Mesenchymal stem cell (in vitro differentiated cells and primary cell): ENCODE measurements around the gene RDH11.
A peak's percentile ranks its signal among the peaks of the same experiment; 100 is the strongest.

Source experiments
- DNase-seq: peaks from one replicate; pipeline ENCODE4 v3.0.0-alpha.2; 2013
- H2AFZ ChIP-seq: one replicate; pipeline ENCODE4 v1.6.1; 2013; ENCODE audit warnings: low read depth, mild to moderate bottlenecking, control low read depth, inconsistent platforms, low read length, moderate library complexity
- H2AK5ac ChIP-seq: 2 replicates; pipeline ENCODE4 v1.6.1; 2013; ENCODE audit warnings: low read length, moderate library complexity, mild to moderate bottlenecking, inconsistent platforms; ENCODE audit not compliant: severe bottlenecking
- H2BK120ac ChIP-seq: one replicate; pipeline ENCODE4 v1.6.1; 2013; ENCODE audit warnings: low read depth, mild to moderate bottlenecking, inconsistent platforms, low read length, moderate library complexity
- H2BK12ac ChIP-seq, 2 experiments: one replicate each; pipeline ENCODE4 v1.6.1; 2013; ENCODE audit warnings: inconsistent platforms in 2 of 2, low read length in 2 of 2, mild to moderate bottlenecking in 2 of 2, moderate library complexity in 2 of 2, control low read depth in 1 of 2
- H2BK15ac ChIP-seq: one replicate; pipeline ENCODE4 v1.6.1; 2013; ENCODE audit warnings: mild to moderate bottlenecking, low read depth, inconsistent platforms; ENCODE audit not compliant: poor library complexity, severe bottlenecking
- H2BK5ac ChIP-seq: 2 replicates; pipeline ENCODE4 v1.6.1; 2013; ENCODE audit warnings: low read depth, mild to moderate bottlenecking, low read length, control low read depth, inconsistent platforms; ENCODE audit not compliant: poor library complexity, severe bottlenecking
- H3K14ac ChIP-seq, 2 experiments: one replicate each; pipeline ENCODE4 v1.6.1; 2013; ENCODE audit warnings: inconsistent platforms in 2 of 2, low read length in 2 of 2, control low read depth in 1 of 2, mild to moderate bottlenecking in 1 of 2, moderate library complexity in 1 of 2
- H3K18ac ChIP-seq, 2 experiments: one replicate each; pipeline ENCODE4 v1.6.1; 2013; ENCODE audit warnings: inconsistent platforms in 2 of 2, low read length in 2 of 2, control low read depth in 1 of 2, low read depth in 1 of 2, mild to moderate bottlenecking in 1 of 2
- H3K23ac ChIP-seq, 2 experiments: one replicate each; pipeline ENCODE4 v1.6.1; 2013; ENCODE audit warnings: inconsistent platforms in 2 of 2, low read length in 2 of 2, mild to moderate bottlenecking in 2 of 2, moderate library complexity in 2 of 2, control low read depth in 1 of 2
- H3K27ac ChIP-seq: 2 replicates; pipeline ENCODE4 v1.5.1; 2013; ENCODE audit warnings: mild to moderate bottlenecking, moderate library complexity, low read length, control low read depth, inconsistent platforms; ENCODE audit not compliant: poor library complexity, severe bottlenecking
- H3K27me3 ChIP-seq, 2 experiments: 2 replicates each; pipeline versions ENCODE4 v1.6.1 to v1.7.0; 2013; ENCODE audit warnings: low read length in 2 of 2, mild to moderate bottlenecking in 2 of 2, moderate library complexity in 2 of 2, control low read depth in 1 of 2, inconsistent platforms in 1 of 2; ENCODE audit not compliant: control insufficient read depth in 1 of 2, insufficient read depth in 1 of 2
- H3K36me3 ChIP-seq, 2 experiments: 2 replicates each; pipeline versions ENCODE4 v1.6.1 to v1.7.0; 2013; ENCODE audit warnings: low read length in 2 of 2, control low read depth in 1 of 2, inconsistent platforms in 1 of 2, low read depth in 1 of 2, mild to moderate bottlenecking in 1 of 2; ENCODE audit not compliant: insufficient read depth in 2 of 2, control insufficient read depth in 1 of 2
- H3K4ac ChIP-seq, 2 experiments: one replicate each; pipeline ENCODE4 v1.6.1; 2013; ENCODE audit warnings: inconsistent platforms in 2 of 2, low read length in 2 of 2, mild to moderate bottlenecking in 2 of 2, moderate library complexity in 2 of 2, control low read depth in 1 of 2, low read depth in 1 of 2
- H3K4me1 ChIP-seq: 2 replicates; pipeline ENCODE4 v1.6.1; 2013; ENCODE audit warnings: low read depth, low read length, control low read depth; ENCODE audit not compliant: control insufficient read depth, insufficient read depth
- H3K4me2 ChIP-seq: 2 replicates; pipeline ENCODE4 v1.6.1; 2013; ENCODE audit warnings: low read length, mild to moderate bottlenecking, inconsistent platforms; ENCODE audit not compliant: poor library complexity, severe bottlenecking
- H3K4me3 ChIP-seq, 2 experiments: 2 replicates each; pipeline versions ENCODE4 v1.5.1 to v1.7.0; 2013; ENCODE audit warnings: low read length in 2 of 2, mild to moderate bottlenecking in 2 of 2, control low read depth in 1 of 2, low read depth in 1 of 2; ENCODE audit not compliant: insufficient read depth in 1 of 2
- H3K79me1 ChIP-seq: replicated peaks from 2 replicates; pipeline ENCODE4 v1.6.1; 2013; ENCODE audit warnings: mild to moderate bottlenecking, control low read depth, low read length, inconsistent platforms; ENCODE audit not compliant: poor library complexity, severe bottlenecking
- H3K9ac ChIP-seq: 2 replicates; pipeline ENCODE4 v1.7.0; 2013; ENCODE audit warnings: mild to moderate bottlenecking, low read length, moderate library complexity
- H3K9me3 ChIP-seq: 2 replicates; pipeline ENCODE4 v1.7.0; 2013; ENCODE audit warnings: mild to moderate bottlenecking, low read length; ENCODE audit not compliant: control insufficient read depth
- H4K8ac ChIP-seq: one replicate; pipeline ENCODE4 v1.6.1; 2013; ENCODE audit warnings: inconsistent platforms, mild to moderate bottlenecking, low read length, moderate library complexity
- H4K91ac ChIP-seq: one replicate; pipeline ENCODE4 v1.6.1; 2013; ENCODE audit warnings: mild to moderate bottlenecking, low read length, inconsistent platforms
- WGBS: methylation state at CpG from one replicate; pipeline ENCODE4 v1.1.7; 2013; ENCODE audit warnings: mixed read lengths; 5-methylcytosine and 5-hydroxymethylcytosine counted together

Gene RDH11

GRCh38 chr14:67641902-67642749 is 53.4 kb downstream of the RDH11 start:
- H3K79me1 ChIP-seq, result peaks cover 2% of the 10 kb centered on the region
- no peak overlapping the region for H2BK12ac ChIP-seq
- H2BK15ac ChIP-seq, result no peak overlapping the region
- H3K14ac ChIP-seq, result no peak overlapping the region
- H3K9ac ChIP-seq, result no peak overlapping the region
- H2AK5ac ChIP-seq, result no peak overlapping the region
- peaks cover 5 to 20% of the 10 kb centered on the region in 2 experiments for H3K36me3 ChIP-seq
- no peak overlapping the region for H3K27ac ChIP-seq
- no peak overlapping the region for H3K18ac ChIP-seq
- H2BK120ac ChIP-seq, result no peak overlapping the region
- no peak overlapping the region for H3K4ac ChIP-seq
- WGBS, result 100% methylated on average over 2 of the region's 5 CpGs
- H4K91ac ChIP-seq, result no peak overlapping the region
- no peak overlapping the region for H3K23ac ChIP-seq
- DNase-seq, result no peak
- no peak overlapping the region for H2AFZ ChIP-seq
- no peak overlapping the region for H3K4me3 ChIP-seq
- no peaks in the 10 kb centered on the region for H3K9me3 ChIP-seq
- no peak overlapping the region for H3K4me2 ChIP-seq
- no peak overlapping the region for H4K8ac ChIP-seq
- H3K27me3 ChIP-seq, result no peaks in the 10 kb centered on the region
- H3K4me1 ChIP-seq, result no peaks in the 10 kb centered on the region
- no peak overlapping the region for H2BK5ac ChIP-seq

- H2BK15ac ChIP-seq, result no peak overlapping the region
- no peak overlapping the region for H3K27ac ChIP-seq
- peaks cover 2% of the 10 kb centered on the region for H3K79me1 ChIP-seq
- H4K91ac ChIP-seq, result no peak overlapping the region
- H2BK12ac ChIP-seq, result no peak overlapping the region
- peaks cover 5 to 13% of the 10 kb centered on the region in 2 experiments for H3K36me3 ChIP-seq
- H3K23ac ChIP-seq, result no peak overlapping the region
- no peak overlapping the region for H2BK120ac ChIP-seq
- H3K4ac ChIP-seq, result no peak overlapping the region
- no peak overlapping the region for H3K4me3 ChIP-seq
- no peak overlapping the region for H2AFZ ChIP-seq
- H4K8ac ChIP-seq, result no peak overlapping the region
- no peaks in the 10 kb centered on the region for H3K9me3 ChIP-seq
- no peak overlapping the region for H2AK5ac ChIP-seq
- H3K18ac ChIP-seq, result no peak overlapping the region
- no peak overlapping the region for H3K9ac ChIP-seq
- no peaks in the 10 kb centered on the region for H3K27me3 ChIP-seq
- H2BK5ac ChIP-seq, result no peak overlapping the region
- no CpG with 5 or more reads among the region's 1 CpG for WGBS
- no peak for DNase-seq
- H3K14ac ChIP-seq, result no peak overlapping the region
- H3K4me2 ChIP-seq, result no peak overlapping the region
- no peaks in the 10 kb centered on the region for H3K4me1 ChIP-seq
Observed at GRCh38 chr14:67641480-67641879, 54.1 kb downstream of the RDH11 start.

GRCh38 chr14:67638642-67639041 is 56.9 kb downstream of the RDH11 start:
- Histone ChIP-seq H3K18ac (no peak overlapping the region), H3K36me3 (no peaks in the 10 kb centered on the region), H3K9ac (no peak overlapping the region), H3K27ac (no peak overlapping the region), H2BK12ac (no peak overlapping the region), H2AK5ac (no peak overlapping the region), H3K4me2 (no peak overlapping the region), H3K23ac (no peak overlapping the region), H2BK15ac (no peak overlapping the region), H3K9me3 (no peaks in the 10 kb centered on the region), H2BK120ac (no peak overlapping the region), H2BK5ac (no peak overlapping the region), H3K14ac (no peak overlapping the region), H4K91ac (no peak overlapping the region), H2AFZ (no peak overlapping the region), H3K4me1 (no peaks in the 10 kb centered on the region), H4K8ac (no peak overlapping the region), H3K4ac (no peak overlapping the region), H3K4me3 (no peak overlapping the region), H3K27me3 (no peaks in the 10 kb centered on the region), H3K79me1 (peaks cover 2% of the 10 kb centered on the region)
- DNase-seq, result no peak
- 96% methylated on average over 3 of the region's 3 CpGs for WGBS

GRCh38 chr14:67636361-67636919 is 59.1 kb downstream of the RDH11 start:
- Histone ChIP-seq H3K23ac (no peak overlapping the region), H3K27ac (no peak overlapping the region), H2BK15ac (no peak overlapping the region), H4K91ac (no peak overlapping the region), H3K4me2 (no peak overlapping the region), H3K36me3 (no peaks in the 10 kb centered on the region), H2AFZ (no peak overlapping the region), H3K18ac (no peak overlapping the region), H2BK5ac (no peak overlapping the region), H3K4ac (no peak overlapping the region), H3K27me3 (no peaks in the 10 kb centered on the region), H3K14ac (no peak overlapping the region), H3K79me1 (peaks cover 2% of the 10 kb centered on the region), H2BK12ac (no peak overlapping the region), H2BK120ac (no peak overlapping the region), H2AK5ac (no peak overlapping the region), H3K4me3 (no peak overlapping the region), H4K8ac (no peak overlapping the region), H3K4me1 (no peaks in the 10 kb centered on the region), H3K9ac (no peak overlapping the region), H3K9me3 (no peaks in the 10 kb centered on the region)
- WGBS, result 23% methylated on average over 3 of the region's 3 CpGs
- DNase-seq, result peak; percentile 42
